Tibial nerve (tissue), 4 donors: Measurements from ENCODE around the gene GALNT12. TPM values are rescaled to one million over a fixed set of nuclear protein-coding genes. Genes with fewer than 3 reads are reported as not detected.

Source experiments
- DNase-seq, 2 donors: peaks; one replicate each; pipeline ENCODE4 v3.0.0-alpha.2; 2019; ENCODE audit warnings: low spot score in 2 of 2
- H3K27ac ChIP-seq, 4 donors: fragments of 200-600 bp; sonication (generic) in 3 of 4; one replicate each; pipeline ENCODE4 v1.5.1; 2017 to 2019; ENCODE audit warnings: mild to moderate bottlenecking in 1 of 4
- H3K27me3 ChIP-seq, 2 donors: fragments of 200-600 bp; sonication (generic) in 1 of 2; one replicate each; pipeline versions ENCODE4 v1.5.1 to v1.6.0; 2017 to 2019
- H3K36me3 ChIP-seq, 3 donors: fragments of 200-600 bp; sonication (generic); one replicate each; pipeline ENCODE4 v1.5.1; 2018 to 2019
- H3K4me1 ChIP-seq, 4 donors: fragments of 200-600 bp; sonication (generic) in 3 of 4; one replicate each; pipeline ENCODE4 v1.5.1; 2017 to 2019
- H3K4me3 ChIP-seq, 4 donors: fragments of 200-600 bp; sonication (generic) in 3 of 4; one replicate each; pipeline ENCODE4 v1.5.1; 2017 to 2019; ENCODE audit warnings: mild to moderate bottlenecking in 1 of 4, moderate library complexity in 1 of 4
- H3K9me3 ChIP-seq, 4 donors: fragments of 200-600 bp; sonication (generic) in 3 of 4; one replicate each; pipeline ENCODE4 v1.5.1; 2017 to 2019
- CTCF ChIP-seq, 5 experiments: fragments of 200-600 bp in 3 of 5; fragments of 450-650 bp in 2 of 5; sonication (generic) in 3 of 5; IDR thresholded peaks; one replicate each; pipeline ENCODE4 v1.5.1; 2016 to 2019; ENCODE audit warnings: antibody characterized with exemption in 5 of 5, mild to moderate bottlenecking in 3 of 5, moderate library complexity in 2 of 5
- EP300 ChIP-seq, 2 donors: sonication (generic); formaldehyde crosslinking; IDR thresholded peaks; one replicate each; pipeline ENCODE4 v1.6.1; 2017; ENCODE audit warnings: antibody characterized with exemption in 2 of 2, mild to moderate bottlenecking in 1 of 2
- POLR2A ChIP-seq, 2 donors: fragments of 450-650 bp; IDR thresholded peaks; one replicate each; pipeline ENCODE4 v1.6.1; 2017; ENCODE audit warnings: antibody characterized with exemption in 2 of 2, mild to moderate bottlenecking in 2 of 2, moderate library complexity in 2 of 2
- WGBS, 2 donors: methylation state at CpG; one replicate each; pipeline ENCODE4 v1.1.5; 2018; 5-methylcytosine and 5-hydroxymethylcytosine counted together
- total RNA-seq, 4 donors: library from RNA; depleted of rRNA; stranded (reverse); fragments of >200 nt; gene quantifications; one replicate each; pipeline ENCODE4 v1.1.0, GENCODE V29; 2016

The GALNT12 gene
- total RNA-seq, 4 donors from 2014 or later = 1.8 to 6.0 (median 3.5) TPM

DNA sequence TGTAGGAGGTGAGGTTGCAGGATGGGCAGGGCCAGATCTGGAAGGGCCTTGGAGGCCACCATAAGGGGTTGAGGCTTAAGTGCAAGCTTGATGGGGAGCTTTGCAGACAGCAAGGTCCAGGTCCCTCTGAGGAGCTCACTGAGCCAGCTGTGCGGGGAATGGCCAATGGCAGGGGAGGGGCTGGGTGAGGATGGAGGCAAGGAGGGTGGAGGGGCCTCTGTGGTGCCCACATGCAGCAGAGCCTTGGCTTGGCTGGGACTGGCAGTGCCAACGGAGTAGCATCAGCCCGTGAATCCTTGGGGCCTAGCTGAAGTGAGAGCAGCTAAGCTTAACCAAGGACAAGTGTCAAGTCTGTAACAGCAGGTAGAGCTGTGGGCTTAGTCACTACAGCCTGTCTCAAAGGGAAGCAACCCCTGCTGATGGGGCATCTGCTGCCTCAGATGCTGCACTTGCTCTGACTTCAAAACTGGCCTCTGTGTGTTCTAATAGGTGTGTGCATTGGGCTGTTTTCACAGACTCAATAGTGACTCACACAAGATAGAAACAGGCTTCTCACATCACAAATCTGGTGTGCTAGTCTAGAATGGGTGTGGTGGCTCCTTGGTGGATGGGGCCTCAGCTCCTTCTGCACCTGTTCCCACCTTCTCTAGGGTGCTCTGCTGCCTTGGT lies 16.3 kb downstream of the GALNT12 start:
- Histone ChIP-seq H3K27ac (no peak overlapping the region), H3K4me1 (no peaks in the 10 kb centered on the region), H3K36me3 (peaks cover 0 to 12% (median 0%) of the 10 kb centered on the region in 3 donors), H3K27me3 (no peaks in the 10 kb centered on the region), H3K9me3 (peaks cover 0 to 9% (median 0%) of the 10 kb centered on the region in 4 donors), H3K4me3 (no peak overlapping the region)
- no peak for TF ChIP-seq CTCF (IDR thresholded peaks at IDR 0.05)
- TF ChIP-seq EP300 (IDR thresholded peaks at IDR 0.05) = no peak
- no peak for TF ChIP-seq POLR2A (IDR thresholded peaks at IDR 0.05)
- WGBS, 2 donors = 96 to 97% methylated on average over 2 to 3 of the region's 3 CpGs
- no peak for DNase-seq

DNA sequence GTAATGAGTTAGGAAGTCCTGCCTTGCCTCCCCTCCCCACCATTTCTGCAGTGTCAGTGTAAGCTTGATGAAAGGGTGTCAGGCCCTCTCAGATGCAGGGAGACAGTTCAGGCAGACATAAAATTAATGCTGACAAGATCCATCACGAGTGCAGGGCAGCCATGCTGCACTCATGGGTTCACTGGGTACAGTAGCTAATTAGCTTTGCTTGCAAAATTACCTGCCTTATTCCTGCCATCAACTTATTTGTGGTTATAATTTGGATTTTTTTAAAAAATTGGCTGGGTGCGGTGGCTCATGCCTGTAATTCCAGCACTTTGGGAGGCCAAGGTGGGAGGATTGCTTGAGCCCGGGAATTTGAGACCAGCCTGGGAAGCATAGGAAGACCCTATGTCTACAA lies 17.9 kb downstream of the GALNT12 start:
- peaks cover 0 to 4% (median 0%) of the 10 kb centered on the region in 4 donors for H3K9me3 ChIP-seq
- no peak overlapping the region for H3K4me3 ChIP-seq
- peaks cover 0 to 12% (median 0%) of the 10 kb centered on the region in 3 donors for H3K36me3 ChIP-seq
- WGBS, 2 donors = 85 to 92% methylated on average over 3 of the region's 3 CpGs
- no peaks in the 10 kb centered on the region for H3K27me3 ChIP-seq
- TF ChIP-seq CTCF (IDR thresholded peaks at IDR 0.05) (no peak), EP300 (IDR thresholded peaks at IDR 0.05) (no peak), POLR2A (IDR thresholded peaks at IDR 0.05) (no peak)
- H3K4me1 ChIP-seq = no peaks in the 10 kb centered on the region
- DNase-seq = no peak
- no peak overlapping the region for H3K27ac ChIP-seq

DNA sequence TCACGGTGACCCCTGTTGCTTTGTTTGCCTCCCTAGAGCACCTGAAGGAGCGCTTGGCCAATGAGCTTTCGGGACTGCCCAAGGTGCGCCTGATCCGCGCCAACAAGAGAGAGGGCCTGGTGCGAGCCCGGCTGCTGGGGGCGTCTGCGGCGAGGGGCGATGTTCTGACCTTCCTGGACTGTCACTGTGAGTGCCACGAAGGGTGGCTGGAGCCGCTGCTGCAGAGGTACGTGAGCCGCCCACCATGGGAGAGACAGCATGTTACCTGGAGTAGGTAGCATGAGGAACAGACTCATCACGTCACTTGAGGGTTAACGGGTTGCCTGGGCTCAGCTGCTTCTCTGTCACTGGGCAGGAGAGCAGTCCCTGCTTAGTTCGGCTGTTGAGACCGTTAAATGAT lies 19.2 kb downstream of the GALNT12 start:
- Histone ChIP-seq H3K36me3 (peaks cover 0 to 12% (median 0%) of the 10 kb centered on the region in 3 donors), H3K4me3 (no peak overlapping the region), H3K27ac (no peak overlapping the region), H3K9me3 (peaks cover 0 to 4% (median 0%) of the 10 kb centered on the region in 4 donors), H3K27me3 (no peaks in the 10 kb centered on the region), H3K4me1 (no peaks in the 10 kb centered on the region)
- TF ChIP-seq POLR2A (IDR thresholded peaks at IDR 0.05) = no peak
- no peak for TF ChIP-seq CTCF (IDR thresholded peaks at IDR 0.05)
- no peak for TF ChIP-seq EP300 (IDR thresholded peaks at IDR 0.05)
- DNase-seq = no peak
- WGBS, 2 donors = 94 to 95% methylated on average over 20 of the region's 20 CpGs

DNA sequence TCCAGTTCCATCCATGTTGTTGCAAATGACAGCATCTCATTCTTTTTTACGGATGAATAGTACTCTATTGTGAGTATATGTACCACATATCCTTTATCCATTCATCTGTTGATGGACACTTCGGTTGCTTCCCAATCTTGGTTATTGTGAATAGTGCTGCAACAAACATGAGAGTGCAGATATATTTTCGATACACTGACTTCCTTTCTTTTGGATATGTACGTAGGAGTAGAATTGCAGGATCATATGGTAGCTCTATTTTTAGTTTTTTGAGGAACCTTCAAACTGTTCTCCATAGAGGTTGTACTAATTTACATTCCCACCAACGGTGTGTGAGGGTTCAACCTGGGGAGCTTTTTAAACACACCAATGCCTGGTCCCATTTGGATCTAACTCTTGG lies 22.3 kb downstream of the GALNT12 start:
- no peak overlapping the region for H3K4me3 ChIP-seq
- H3K27me3 ChIP-seq = no peaks in the 10 kb centered on the region
- H3K4me1 ChIP-seq = peaks cover 0 to 3% (median 0%) of the 10 kb centered on the region in 4 donors
- no peaks in the 10 kb centered on the region for H3K9me3 ChIP-seq
- TF ChIP-seq CTCF (IDR thresholded peaks at IDR 0.05) (no peak), EP300 (IDR thresholded peaks at IDR 0.05) (no peak), POLR2A (IDR thresholded peaks at IDR 0.05) (no peak)
- H3K36me3 ChIP-seq = peaks cover 0 to 6% (median 0%) of the 10 kb centered on the region in 3 donors
- DNase-seq = no peak
- H3K27ac ChIP-seq = no peak overlapping the region
- WGBS, 2 donors = 73 to 85% methylated on average over 5 of the region's 5 CpGs

DNA sequence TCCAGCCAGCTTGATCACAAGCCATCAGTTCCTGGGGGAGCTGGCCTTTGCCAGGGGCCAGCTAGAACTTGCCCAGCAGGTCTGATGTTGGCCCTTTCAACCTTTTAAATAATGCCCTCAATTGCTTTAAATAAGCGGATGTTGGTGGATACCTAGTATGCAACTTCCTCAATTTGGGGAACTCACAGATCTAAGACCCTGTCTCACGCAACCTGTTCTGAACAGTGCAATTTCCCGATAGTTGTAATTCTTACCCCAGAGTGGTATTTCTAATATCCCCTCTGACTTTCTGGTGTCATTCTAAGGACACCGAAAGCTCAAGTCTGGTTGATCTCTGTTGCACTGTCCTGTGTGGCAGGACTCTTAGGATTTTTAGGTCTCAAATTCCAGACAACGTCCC lies 23.1 kb downstream of the GALNT12 start:
- no peak overlapping the region for H3K27ac ChIP-seq
- H3K9me3 ChIP-seq = no peaks in the 10 kb centered on the region
- TF ChIP-seq CTCF (IDR thresholded peaks at IDR 0.05) (no peak), POLR2A (IDR thresholded peaks at IDR 0.05) (no peak), EP300 (IDR thresholded peaks at IDR 0.05) (no peak)
- no peak overlapping the region for H3K4me3 ChIP-seq
- no peak for DNase-seq
- WGBS, 2 donors = 95 to 99% methylated on average over 5 of the region's 5 CpGs
- H3K27me3 ChIP-seq = no peaks in the 10 kb centered on the region
- peaks cover 0 to 6% (median 0%) of the 10 kb centered on the region in 3 donors for H3K36me3 ChIP-seq
- peaks cover 0 to 3% (median 0%) of the 10 kb centered on the region in 4 donors for H3K4me1 ChIP-seq
